GM19372 (cell line): ENCODE data around the gene THY1.
"Not testable (repeated sequence)": the region's sequence is repeated elsewhere in the genome, so short reads cannot be mapped to it uniquely, and the experiment has no call there.

Experiments
- ATAC-seq: cut with Tn5 transposase; IDR thresholded peaks from one replicate; pipeline ENCODE4 v1.9.1; 2021; ENCODE audit warnings: mild to moderate bottlenecking, low read depth, moderate library complexity; ENCODE audit not compliant: unreplicated experiment

THY1 gene

GRCh38 chr11:119389611-119390254, 33.2 kb downstream of the THY1 start:
- no peak for ATAC-seq

- ATAC-seq = no peak
Measured at GRCh38 chr11:119388103-119388502, 34.9 kb downstream of the THY1 start.

GRCh38 chr11:119384332-119384731, 38.6 kb downstream of the THY1 start:
- no peak for ATAC-seq

GRCh38 chr11:119382513-119382912, 40.5 kb downstream of the THY1 start:
- not testable (repeated sequence) for ATAC-seq

- ATAC-seq = no peak
Measured at GRCh38 chr11:119382101-119382500, 40.9 kb downstream of the THY1 start.

GRCh38 chr11:119381181-119381988, 41.6 kb downstream of the THY1 start, which contains the start of gene USP2:
USP2 (minus strand) TSS chr11:119381690; CDS start chr11:119373480, 8,210 bp downstream.
- ATAC-seq = peak; percentile 100

GRCh38 chr11:119380827-119381180, 42.2 kb downstream of the THY1 start:
- no peak for ATAC-seq

GRCh38 chr11:119380160-119380826, 42.7 kb downstream of the THY1 start:
- no peak for ATAC-seq

- ATAC-seq = no peak
Measured at GRCh38 chr11:119378851-119379465, 44.0 kb downstream of the THY1 start.

GRCh38 chr11:119377961-119378667, 44.9 kb downstream of the THY1 start:
- ATAC-seq = no peak

- ATAC-seq = no peak
Measured at GRCh38 chr11:119377112-119377901, 45.7 kb downstream of the THY1 start.

- no peak for ATAC-seq
Measured at GRCh38 chr11:119376197-119376847, 46.6 kb downstream of the THY1 start.

GRCh38 chr11:119375337-119376196, 47.4 kb downstream of the THY1 start:
- ATAC-seq = no peak

- no peak for ATAC-seq
Measured at GRCh38 chr11:119374632-119375336, 48.2 kb downstream of the THY1 start.

GRCh38 chr11:119373921-119374631, 48.9 kb downstream of the THY1 start:
- ATAC-seq = no peak

GRCh38 chr11:119373059-119373920, 49.7 kb downstream of the THY1 start:
- ATAC-seq = no peak
